Breast epithelium (tissue), 3 donors: ENCODE results near the gene CNTNAP2.

Experiments
- CTCF ChIP-seq, 3 donors: fragments of 450-650 bp; IDR thresholded peaks; one replicate each; pipeline ENCODE4 v1.5.1; 2016 to 2017; ENCODE audit warnings: antibody characterized with exemption in 3 of 3, mild to moderate bottlenecking in 3 of 3, moderate library complexity in 3 of 3
- POLR2A ChIP-seq: fragments of 450-650 bp; IDR thresholded peaks from one replicate; pipeline ENCODE4 v1.6.1; 2016; ENCODE audit warnings: antibody characterized with exemption, mild to moderate bottlenecking, moderate library complexity

DNA sequence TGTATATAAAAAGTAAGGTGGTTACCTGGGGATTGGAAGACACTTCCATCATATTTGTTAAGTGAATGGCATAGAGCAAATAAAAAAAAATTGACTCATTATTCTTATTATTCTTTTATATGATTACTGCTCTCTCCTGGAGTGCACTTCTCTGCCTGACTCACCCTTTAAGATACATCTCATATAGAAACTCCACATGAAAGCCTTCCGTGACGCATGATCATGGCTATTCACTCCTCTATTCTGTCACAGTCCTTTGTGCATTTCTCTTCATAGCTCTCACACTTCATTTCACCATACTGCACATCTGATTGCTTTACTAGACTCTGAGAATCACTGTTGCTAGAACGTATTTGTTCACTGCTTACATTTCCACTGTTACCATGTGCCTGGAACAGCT, 597.3 kb downstream of the CNTNAP2 start:
- TF ChIP-seq CTCF (IDR thresholded peaks at IDR 0.05) (no peak), POLR2A (no peak)
